Cardiac fibroblast (primary cell): ENCODE results near the gene AOPEP.
A peak's percentile ranks its signal among the peaks of the same experiment; 100 is the strongest.

ENCODE experiments used
- DNase-seq, 2 donors: peaks; one replicate each; pipeline versions ENCODE4 v3.0.0 to v3.0.0-alpha.2; 2010; ENCODE audit warnings: low read depth in 2 of 2
- H3K4me3 ChIP-seq, 2 donors: replicated peaks in 1 of 2; 1 replicate in 1 of 2; 2 replicates in 1 of 2; pipeline ENCODE4 v1.5.1; 2011; ENCODE audit warnings: low read depth in 2 of 2, low read length in 2 of 2, mild to moderate bottlenecking in 2 of 2, moderate library complexity in 1 of 2
- CTCF ChIP-seq: IDR thresholded peaks from one replicate; pipeline ENCODE4 v1.5.1; 2011; ENCODE audit warnings: low read depth, mild to moderate bottlenecking, low read length, inconsistent platforms

Gene AOPEP

GRCh38 chr9:94918038-94918753, 191.7 kb downstream of the AOPEP start:
- TF ChIP-seq CTCF: no peak
- no peak for DNase-seq
- H3K4me3 ChIP-seq: no peak overlapping the region

- TF ChIP-seq CTCF: no peak
- DNase-seq: peak; percentile 40 to 67
- H3K4me3 ChIP-seq: no peak overlapping the region
Observed at GRCh38 chr9:94919376-94920098, 193.0 kb downstream of the AOPEP start.

- no peak for TF ChIP-seq CTCF
- peak; percentile 68 to 80 for DNase-seq
- no peak overlapping the region for H3K4me3 ChIP-seq
Observed at GRCh38 chr9:94920420-94921091, 194.1 kb downstream of the AOPEP start.

GRCh38 chr9:94921092-94921471, 194.6 kb downstream of the AOPEP start:
- no peak overlapping the region for H3K4me3 ChIP-seq
- DNase-seq: peak; percentile 63 to 80
- TF ChIP-seq CTCF: no peak

- H3K4me3 ChIP-seq: peak overlapping the region in 1 of 2 donors; percentile 5
- no peak for DNase-seq
- no peak for TF ChIP-seq CTCF
Observed at GRCh38 chr9:94921656-94922055, 195.2 kb downstream of the AOPEP start.

GRCh38 chr9:94922098-94922607, 195.7 kb downstream of the AOPEP start:
- DNase-seq: peak; percentile 96 to 97
- peak overlapping the region in 1 of 2 donors; percentile 5 for H3K4me3 ChIP-seq
- no peak for TF ChIP-seq CTCF
